HepG2 (cell line): ENCODE results near the gene SNRNP200. TPM values are rescaled to one million over a fixed set of nuclear protein-coding genes. Genes with fewer than 3 reads are reported as not detected.

Source experiments
- HNRNPH1 ChIP-seq: fragments of 200-400 bp; formaldehyde crosslinking; optimal IDR thresholded peaks from 2 replicates; pipeline ENCODE3; 2017; ENCODE audit warnings: mild to moderate bottlenecking, low read depth, low read length
- JDP2 ChIP-seq: sonication (generic); formaldehyde crosslinking; IDR thresholded peaks from 2 replicates; pipeline ENCODE4 v1.8.1; 2022; ENCODE audit warnings: missing genetic modification reagents, borderline replicate concordance
- KDM4B ChIP-seq: sonication (generic); formaldehyde crosslinking; IDR thresholded peaks from 2 replicates; pipeline ENCODE4 v1.4.0; 2020; ENCODE audit warnings: missing genetic modification reagents
- KDM5B ChIP-seq: sonication (generic); formaldehyde crosslinking; IDR thresholded peaks from 2 replicates; pipeline ENCODE4 v1.4.0; 2020; ENCODE audit warnings: missing genetic modification reagents, mild to moderate bottlenecking, borderline replicate concordance
- PHF5A ChIP-seq: IDR thresholded peaks from one replicate; pipeline ENCODE4 v1.6.1; 2018; ENCODE audit warnings: low read depth, missing genetic modification reagents; ENCODE audit not compliant: unreplicated experiment
- RFXANK ChIP-seq: IDR thresholded peaks from 2 replicates; pipeline ENCODE4 v1.6.1; 2016
- SMAD3 ChIP-seq: sonication (generic); formaldehyde crosslinking; IDR thresholded peaks from 2 replicates; pipeline ENCODE4 v1.4.0; 2020; ENCODE audit warnings: missing genetic modification reagents
- SUZ12 ChIP-seq: fragments of 150-350 bp; IDR thresholded peaks from 2 replicates; pipeline ENCODE4 v1.6.1; 2014; ENCODE audit warnings: low read depth, low read length
- YEATS2 ChIP-seq: sonication (generic); formaldehyde crosslinking; IDR thresholded peaks from 2 replicates; pipeline ENCODE4 v1.4.0; 2020; ENCODE audit warnings: missing genetic modification reagents, borderline replicate concordance
- ZFP82 ChIP-seq: sonication (generic); formaldehyde crosslinking; IDR thresholded peaks from 2 replicates; pipeline ENCODE4 v1.5.1; 2020; ENCODE audit warnings: mild to moderate bottlenecking, missing genetic modification reagents, borderline replicate concordance
- ZFY ChIP-seq: sonication (generic); formaldehyde crosslinking; IDR thresholded peaks from 2 replicates; pipeline ENCODE4 v1.4.0; 2020; ENCODE audit warnings: missing genetic modification reagents
- ZNF337 ChIP-seq: sonication (generic); formaldehyde crosslinking; IDR thresholded peaks from 2 replicates; pipeline ENCODE4 v1.5.1; 2020; ENCODE audit warnings: missing genetic modification reagents, low read depth, mild to moderate bottlenecking, borderline replicate concordance
- ZNF33B ChIP-seq: sonication (generic); formaldehyde crosslinking; IDR thresholded peaks from 2 replicates; pipeline ENCODE4 v1.5.1; 2020; ENCODE audit warnings: mild to moderate bottlenecking, missing genetic modification reagents
- ZNF780A ChIP-seq: sonication (generic); formaldehyde crosslinking; IDR thresholded peaks from 2 replicates; pipeline ENCODE4 v1.8.0; 2022; ENCODE audit warnings: mild to moderate bottlenecking, missing genetic modification reagents, moderate library complexity
- ZNF816 ChIP-seq: sonication (generic); formaldehyde crosslinking; IDR thresholded peaks from 2 replicates; pipeline ENCODE4 v1.8.0; 2022; ENCODE audit warnings: missing genetic modification reagents, mild to moderate bottlenecking, borderline replicate concordance
- ZSCAN31 ChIP-seq: sonication (generic); formaldehyde crosslinking; IDR thresholded peaks from 2 replicates; pipeline ENCODE4 v1.5.0; 2020; ENCODE audit warnings: low read depth, mild to moderate bottlenecking, missing genetic modification reagents
- polyA plus RNA-seq, 8 experiments: library from polyadenylated mRNA; depleted of rRNA in 3 of 8; stranded (reverse) in 7 of 8; unstranded in 1 of 8; fragments of >200 nt; fragmentation: Illumina TruSeq in 4 of 8; extraction: Trizol in 4 of 8; gene quantifications; 2 replicates each; pipeline versions ENCODE4 v1.2.1 to v1.2.3, GENCODE V29; 2011 to 2016; ENCODE audit warnings: low read depth in 4 of 8, missing spikeins in 1 of 8, mixed read lengths in 1 of 8; ENCODE audit not compliant: insufficient read depth in 1 of 8
- total RNA-seq, 5 experiments: library from RNA; depleted of rRNA; stranded (reverse); fragments of >200 nt; fragmentation: Illumina TruSeq; extraction: Trizol; gene quantifications; 2 replicates each; pipeline ENCODE4 v1.2.3, GENCODE V29; 2016; ENCODE audit warnings: low read depth in 1 of 5
- TF ChIP-seq, protein P1 (sequence below): sonication (generic); formaldehyde crosslinking; IDR thresholded peaks from 2 replicates; pipeline ENCODE4 v1.4.0; 2020; ENCODE audit warnings: mild to moderate bottlenecking, missing genetic modification reagents, borderline replicate concordance
- TF ChIP-seq, protein P2 (sequence below): sonication (generic); formaldehyde crosslinking; conservative IDR thresholded peaks from 2 replicates; pipeline ENCODE4 v1.4.0; 2020; ENCODE audit warnings: missing genetic modification reagents
- TF ChIP-seq, protein P3 (sequence below): sonication (generic); formaldehyde crosslinking; IDR thresholded peaks from 2 replicates; pipeline ENCODE4 v1.8.1; 2023; ENCODE audit warnings: missing genetic modification reagents, inconsistent platforms, borderline replicate concordance
- TF ChIP-seq, protein P4 (sequence below): sonication (generic); formaldehyde crosslinking; IDR thresholded peaks from 2 replicates; pipeline ENCODE4 v1.5.0; 2020; ENCODE audit warnings: missing genetic modification reagents
- TF ChIP-seq, protein P5 (sequence below): sonication (generic); formaldehyde crosslinking; IDR thresholded peaks from 2 replicates; pipeline ENCODE4 v1.4.0; 2020; ENCODE audit warnings: mild to moderate bottlenecking, missing genetic modification reagents, borderline replicate concordance

Gene SNRNP200
- total and polyA plus RNA-seq, 2 of the 13 experiments (the other 11 are each of a cell fraction or from before 2014, with no cell fraction given) = 99.0 to 232 TPM

DNA sequence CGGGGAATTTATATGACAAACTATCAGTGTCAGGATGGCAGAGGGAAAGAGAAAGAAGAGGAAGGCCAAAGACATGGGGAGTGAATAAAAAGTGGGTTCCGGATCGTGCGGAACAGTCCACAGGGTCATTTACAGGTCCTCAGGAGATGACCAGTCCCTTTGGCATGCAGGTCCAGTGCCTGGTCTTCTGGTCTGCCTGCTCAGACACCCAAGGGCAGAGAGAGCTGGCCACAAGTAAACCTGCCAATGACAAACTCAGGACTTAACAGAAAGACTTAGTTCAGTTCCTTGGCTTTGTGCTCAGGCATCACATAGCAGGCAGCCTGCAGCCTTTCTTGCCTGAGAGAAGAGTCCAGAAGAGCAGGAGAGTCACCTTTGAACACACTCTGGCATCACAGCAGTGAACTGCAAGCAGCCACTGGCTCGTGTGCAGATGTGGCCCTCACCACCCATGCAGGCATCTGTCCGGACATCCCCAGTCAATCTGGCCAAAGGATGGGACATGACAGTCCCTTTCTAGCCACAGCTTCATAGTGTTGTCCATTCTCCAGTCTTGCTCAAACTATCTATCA is 53.5 kb downstream of the SNRNP200 start (continued):
- TF ChIP-seq ZNF337 (CRISPR knock-in tag) = no peak
- TF ChIP-seq KDM5B (CRISPR knock-in tag) = peak; percentile 71; the same call in 1 of the 2 replicates
- TF ChIP-seq, protein P1, sequence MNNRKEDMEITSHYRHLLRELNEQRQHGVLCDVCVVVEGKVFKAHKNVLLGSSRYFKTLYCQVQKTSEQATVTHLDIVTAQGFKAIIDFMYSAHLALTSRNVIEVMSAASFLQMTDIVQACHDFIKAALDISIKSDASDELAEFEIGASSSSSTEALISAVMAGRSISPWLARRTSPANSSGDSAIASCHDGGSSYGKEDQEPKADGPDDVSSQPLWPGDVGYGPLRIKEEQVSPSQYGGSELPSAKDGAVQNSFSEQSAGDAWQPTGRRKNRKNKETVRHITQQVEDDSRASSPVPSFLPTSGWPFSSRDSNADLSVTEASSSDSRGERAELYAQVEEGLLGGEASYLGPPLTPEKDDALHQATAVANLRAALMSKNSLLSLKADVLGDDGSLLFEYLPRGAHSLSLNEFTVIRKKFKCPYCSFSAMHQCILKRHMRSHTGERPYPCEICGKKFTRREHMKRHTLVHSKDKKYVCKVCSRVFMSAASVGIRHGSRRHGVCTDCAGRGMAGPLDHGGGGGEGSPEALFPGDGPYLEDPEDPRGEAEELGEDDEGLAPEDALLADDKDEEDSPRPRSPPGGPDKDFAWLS (CRISPR knock-in tag) = no peak
- TF ChIP-seq YEATS2 (CRISPR knock-in tag) = peak; percentile 16; the same call in 1 of the 2 replicates
- no peak for TF ChIP-seq JDP2 (CRISPR knock-in tag)
- no peak for TF ChIP-seq ZNF816
- TF ChIP-seq ZFY (CRISPR knock-in tag) = no peak
- TF ChIP-seq RFXANK (CRISPR knock-in tag) = no peak
- TF ChIP-seq, protein P2, sequence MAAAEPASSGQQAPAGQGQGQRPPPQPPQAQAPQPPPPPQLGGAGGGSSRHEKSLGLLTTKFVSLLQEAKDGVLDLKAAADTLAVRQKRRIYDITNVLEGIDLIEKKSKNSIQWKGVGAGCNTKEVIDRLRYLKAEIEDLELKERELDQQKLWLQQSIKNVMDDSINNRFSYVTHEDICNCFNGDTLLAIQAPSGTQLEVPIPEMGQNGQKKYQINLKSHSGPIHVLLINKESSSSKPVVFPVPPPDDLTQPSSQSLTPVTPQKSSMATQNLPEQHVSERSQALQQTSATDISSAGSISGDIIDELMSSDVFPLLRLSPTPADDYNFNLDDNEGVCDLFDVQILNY = no peak
- TF ChIP-seq, protein P3, sequence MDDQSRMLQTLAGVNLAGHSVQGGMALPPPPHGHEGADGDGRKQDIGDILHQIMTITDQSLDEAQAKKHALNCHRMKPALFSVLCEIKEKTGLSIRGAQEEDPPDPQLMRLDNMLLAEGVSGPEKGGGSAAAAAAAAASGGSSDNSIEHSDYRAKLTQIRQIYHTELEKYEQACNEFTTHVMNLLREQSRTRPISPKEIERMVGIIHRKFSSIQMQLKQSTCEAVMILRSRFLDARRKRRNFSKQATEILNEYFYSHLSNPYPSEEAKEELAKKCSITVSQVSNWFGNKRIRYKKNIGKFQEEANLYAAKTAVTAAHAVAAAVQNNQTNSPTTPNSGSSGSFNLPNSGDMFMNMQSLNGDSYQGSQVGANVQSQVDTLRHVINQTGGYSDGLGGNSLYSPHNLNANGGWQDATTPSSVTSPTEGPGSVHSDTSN (CRISPR knock-in tag) = no peak
- TF ChIP-seq ZNF33B (CRISPR knock-in tag) = no peak
- 0 out of 2 replicates have a peak, but pooled peaks have one; percentile 70 for TF ChIP-seq SMAD3 (CRISPR knock-in tag)
- no peak for TF ChIP-seq ZFP82 (CRISPR knock-in tag)
- TF ChIP-seq, protein P4, sequence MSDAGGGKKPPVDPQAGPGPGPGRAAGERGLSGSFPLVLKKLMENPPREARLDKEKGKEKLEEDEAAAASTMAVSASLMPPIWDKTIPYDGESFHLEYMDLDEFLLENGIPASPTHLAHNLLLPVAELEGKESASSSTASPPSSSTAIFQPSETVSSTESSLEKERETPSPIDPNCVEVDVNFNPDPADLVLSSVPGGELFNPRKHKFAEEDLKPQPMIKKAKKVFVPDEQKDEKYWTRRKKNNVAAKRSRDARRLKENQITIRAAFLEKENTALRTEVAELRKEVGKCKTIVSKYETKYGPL (CRISPR knock-in tag) = no peak
- TF ChIP-seq, protein P5, sequence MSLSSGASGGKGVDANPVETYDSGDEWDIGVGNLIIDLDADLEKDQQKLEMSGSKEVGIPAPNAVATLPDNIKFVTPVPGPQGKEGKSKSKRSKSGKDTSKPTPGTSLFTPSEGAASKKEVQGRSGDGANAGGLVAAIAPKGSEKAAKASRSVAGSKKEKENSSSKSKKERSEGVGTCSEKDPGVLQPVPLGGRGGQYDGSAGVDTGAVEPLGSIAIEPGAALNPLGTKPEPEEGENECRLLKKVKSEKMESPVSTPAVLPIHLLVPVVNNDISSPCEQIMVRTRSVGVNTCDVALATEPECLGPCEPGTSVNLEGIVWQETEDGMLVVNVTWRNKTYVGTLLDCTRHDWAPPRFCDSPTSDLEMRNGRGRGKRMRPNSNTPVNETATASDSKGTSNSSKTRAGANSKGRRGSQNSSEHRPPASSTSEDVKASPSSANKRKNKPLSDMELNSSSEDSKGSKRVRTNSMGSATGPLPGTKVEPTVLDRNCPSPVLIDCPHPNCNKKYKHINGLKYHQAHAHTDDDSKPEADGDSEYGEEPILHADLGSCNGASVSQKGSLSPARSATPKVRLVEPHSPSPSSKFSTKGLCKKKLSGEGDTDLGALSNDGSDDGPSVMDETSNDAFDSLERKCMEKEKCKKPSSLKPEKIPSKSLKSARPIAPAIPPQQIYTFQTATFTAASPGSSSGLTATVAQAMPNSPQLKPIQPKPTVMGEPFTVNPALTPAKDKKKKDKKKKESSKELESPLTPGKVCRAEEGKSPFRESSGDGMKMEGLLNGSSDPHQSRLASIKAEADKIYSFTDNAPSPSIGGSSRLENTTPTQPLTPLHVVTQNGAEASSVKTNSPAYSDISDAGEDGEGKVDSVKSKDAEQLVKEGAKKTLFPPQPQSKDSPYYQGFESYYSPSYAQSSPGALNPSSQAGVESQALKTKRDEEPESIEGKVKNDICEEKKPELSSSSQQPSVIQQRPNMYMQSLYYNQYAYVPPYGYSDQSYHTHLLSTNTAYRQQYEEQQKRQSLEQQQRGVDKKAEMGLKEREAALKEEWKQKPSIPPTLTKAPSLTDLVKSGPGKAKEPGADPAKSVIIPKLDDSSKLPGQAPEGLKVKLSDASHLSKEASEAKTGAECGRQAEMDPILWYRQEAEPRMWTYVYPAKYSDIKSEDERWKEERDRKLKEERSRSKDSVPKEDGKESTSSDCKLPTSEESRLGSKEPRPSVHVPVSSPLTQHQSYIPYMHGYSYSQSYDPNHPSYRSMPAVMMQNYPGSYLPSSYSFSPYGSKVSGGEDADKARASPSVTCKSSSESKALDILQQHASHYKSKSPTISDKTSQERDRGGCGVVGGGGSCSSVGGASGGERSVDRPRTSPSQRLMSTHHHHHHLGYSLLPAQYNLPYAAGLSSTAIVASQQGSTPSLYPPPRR = no peak; the same call in 1 of the 2 replicates
- peak; percentile 21; the same call in 1 of the 2 replicates for TF ChIP-seq ZNF780A
- TF ChIP-seq ZSCAN31 (CRISPR knock-in tag) = 0 out of 2 replicates have a peak, but pooled peaks have one; percentile 21
- peak; percentile 81; the same call in 1 of the 2 replicates for TF ChIP-seq KDM4B (CRISPR knock-in tag)
- TF ChIP-seq SUZ12 = no peak
- TF ChIP-seq PHF5A (CRISPR knock-in tag) = peak; percentile 47
- TF ChIP-seq HNRNPH1 = no peak
